Heart left ventricle (tissue), 13 donors: Measurements from ENCODE around the gene TRH.

Source experiments
- CTCF ChIP-seq, 12 donors: fragments of 200-600 bp; sonication (generic) in 4 of 12; IDR thresholded peaks; one replicate each; pipeline versions ENCODE4 v1.5.0 to v1.8.0; 2018 to 2022; ENCODE audit warnings: antibody characterized with exemption in 12 of 12, mild to moderate bottlenecking in 5 of 12
- POLR2A ChIP-seq, 2 donors: fragments of 450-650 bp; IDR thresholded peaks; one replicate each; pipeline ENCODE4 v1.6.1; 2017; ENCODE audit warnings: antibody characterized with exemption in 2 of 2, mild to moderate bottlenecking in 2 of 2, moderate library complexity in 2 of 2
- donor health status: ischemic (EF 13 %, LVEDD 7.1; RV severe dilation, severe dysfunction).
- donor health status: DM: no; HTN: yes; CAD: no.
- donor health status: DM: no; HTN: no; CAD: no.
- donor health status: ischemic (EF 25% LVEDD 6.9; RV normal size, moderate dysfunction).
- donor health status: ischemic (EF 25% LVEDD 5.7; RV mildly dilated, moderate dysfunction).
- donor health status: ischemic (EF 35%, LVEDD 5.7; RV mildly dilated, moderate dysfunction).
- donor health status: nonischemic (EF 11% LVEDD 7.7; RV severe dilation, severe dysfunction).
- donor health status: DM: yes; HTN: yes; CAD: no.
- donor health status: PGD.
- donor health status: ischemic (EF 29% LVEDD 5.4; RV normal size, mild dysfunction).
- donor health status: nonischemic (EF 23%, LVEDD 6.1; RV moderate dilation, normal function).

- TF ChIP-seq POLR2A (IDR thresholded peaks at IDR 0.05) (no peak), CTCF (IDR thresholded peaks at IDR 0.05) (no peak)
Measured at GRCh38 chr3:129978123-129978522, 3.6 kb downstream of the TRH start.
